ENCODE measurements around the gene SH3TC1.

GRCh38 chr4:8271821-8272220, 72.7 kb downstream of the SH3TC1 start:
- TF ChIP-seq CTCF (conservative IDR thresholded peaks at IDR 0.05; ENCODE audit: low read length) (no peak), EZH2phosphoT487 (IDR thresholded peaks at IDR 0.05; ENCODE audit: borderline replicate concordance) (no peak)
